ENCODE data around the gene SMIM30. TPM values are rescaled to one million over a fixed set of nuclear protein-coding genes. Genes with fewer than 3 reads are reported as not detected.

The SMIM30 gene
- total RNA-seq, 4 donors from 2014 or later: 17.8 to 42.4 (median 25.0) TPM

DNA sequence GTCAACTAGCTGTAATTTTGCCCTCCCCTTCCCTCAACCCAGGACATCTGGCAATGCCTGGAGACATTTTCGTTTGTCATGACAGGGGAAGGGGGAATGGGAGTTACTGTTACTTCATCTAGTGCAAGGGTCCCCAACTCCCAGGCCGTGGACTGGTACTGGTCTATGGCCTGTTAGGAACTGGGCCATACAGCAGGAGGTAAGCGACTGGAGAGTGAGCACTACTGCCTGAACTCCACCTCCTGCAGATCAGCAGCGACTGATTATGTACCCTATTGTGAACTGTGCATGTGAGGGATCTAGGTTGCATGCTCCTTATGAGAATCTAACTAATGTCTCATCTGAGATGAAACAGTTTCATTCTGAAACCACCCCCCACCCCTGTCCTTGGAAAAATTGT lies 22.6 kb upstream of the SMIM30 start:
- no peaks in the 10 kb centered on the region for H3K4me1 ChIP-seq
- no peaks in the 10 kb centered on the region for H3K9me3 ChIP-seq
- H3K36me3 ChIP-seq: no peaks in the 10 kb centered on the region
- 75 to 80% methylated on average over 4 of the region's 4 CpGs for WGBS, 2 donors
- H3K4me3 ChIP-seq: no peak overlapping the region
- DNase-seq (ENCODE audit: low spot score in 2 of 2): no peak
- H3K27me3 ChIP-seq: no peaks in the 10 kb centered on the region
- TF ChIP-seq POLR2A (IDR thresholded peaks at IDR 0.05): no peak
- H3K27ac ChIP-seq: no peak overlapping the region

DNA sequence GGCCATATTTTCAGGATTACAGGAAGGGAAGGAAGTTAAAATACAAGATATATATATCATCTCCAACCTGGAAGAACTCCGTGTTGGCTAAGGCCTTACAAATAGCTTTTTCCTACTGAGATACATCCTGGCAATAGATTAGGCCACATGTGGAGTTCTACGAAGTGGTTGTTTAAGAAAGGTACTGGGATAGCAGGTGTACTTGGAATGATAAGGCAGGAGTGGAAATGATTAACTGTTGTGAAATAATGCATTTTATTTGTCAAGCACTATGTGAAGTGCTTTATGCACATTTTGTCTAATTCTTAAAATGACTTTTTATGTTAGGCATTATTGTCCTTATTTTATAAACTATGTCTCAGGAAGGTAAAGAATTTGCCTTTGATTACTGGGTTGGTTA lies 18.9 kb upstream of the SMIM30 start:
- Histone ChIP-seq H3K36me3 (no peaks in the 10 kb centered on the region), H3K4me3 (no peak overlapping the region), H3K27ac (no peak overlapping the region), H3K4me1 (no peaks in the 10 kb centered on the region), H3K9me3 (no peaks in the 10 kb centered on the region), H3K27me3 (no peaks in the 10 kb centered on the region)
- WGBS, 2 donors: 75 to 86% methylated on average over 2 of the region's 2 CpGs
- DNase-seq (ENCODE audit: low spot score in 2 of 2): no peak
- TF ChIP-seq EP300 (IDR thresholded peaks at IDR 0.05) (no peak), POLR2A (IDR thresholded peaks at IDR 0.05) (no peak)
- TF ChIP-seq, protein P1, sequence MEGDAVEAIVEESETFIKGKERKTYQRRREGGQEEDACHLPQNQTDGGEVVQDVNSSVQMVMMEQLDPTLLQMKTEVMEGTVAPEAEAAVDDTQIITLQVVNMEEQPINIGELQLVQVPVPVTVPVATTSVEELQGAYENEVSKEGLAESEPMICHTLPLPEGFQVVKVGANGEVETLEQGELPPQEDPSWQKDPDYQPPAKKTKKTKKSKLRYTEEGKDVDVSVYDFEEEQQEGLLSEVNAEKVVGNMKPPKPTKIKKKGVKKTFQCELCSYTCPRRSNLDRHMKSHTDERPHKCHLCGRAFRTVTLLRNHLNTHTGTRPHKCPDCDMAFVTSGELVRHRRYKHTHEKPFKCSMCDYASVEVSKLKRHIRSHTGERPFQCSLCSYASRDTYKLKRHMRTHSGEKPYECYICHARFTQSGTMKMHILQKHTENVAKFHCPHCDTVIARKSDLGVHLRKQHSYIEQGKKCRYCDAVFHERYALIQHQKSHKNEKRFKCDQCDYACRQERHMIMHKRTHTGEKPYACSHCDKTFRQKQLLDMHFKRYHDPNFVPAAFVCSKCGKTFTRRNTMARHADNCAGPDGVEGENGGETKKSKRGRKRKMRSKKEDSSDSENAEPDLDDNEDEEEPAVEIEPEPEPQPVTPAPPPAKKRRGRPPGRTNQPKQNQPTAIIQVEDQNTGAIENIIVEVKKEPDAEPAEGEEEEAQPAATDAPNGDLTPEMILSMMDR (IDR thresholded peaks at IDR 0.05): no peak

DNA sequence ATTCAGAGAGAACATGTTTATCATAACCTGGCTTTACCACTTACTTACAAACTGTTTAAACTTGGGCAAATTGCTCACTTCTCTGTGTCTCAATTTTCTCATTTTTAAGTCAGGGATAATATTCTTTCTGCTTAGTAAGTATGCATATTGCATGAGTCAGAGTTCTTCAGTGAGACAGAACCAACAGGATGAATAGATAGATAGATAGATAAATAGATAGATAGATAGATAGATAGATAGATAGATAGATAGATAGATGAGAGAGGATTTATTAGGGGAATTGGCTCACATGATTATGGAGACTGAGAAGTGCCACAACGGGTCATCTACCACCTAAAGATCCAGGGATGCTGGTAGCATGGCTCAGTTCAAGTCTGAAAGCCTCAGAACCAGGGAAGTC lies 15.7 kb upstream of the SMIM30 start:
- Histone ChIP-seq H3K9me3 (no peaks in the 10 kb centered on the region), H3K4me1 (no peaks in the 10 kb centered on the region), H3K36me3 (no peaks in the 10 kb centered on the region), H3K27ac (no peak overlapping the region), H3K4me3 (no peak overlapping the region), H3K27me3 (no peaks in the 10 kb centered on the region)
- WGBS, 2 donors: 87 to 92% methylated on average over 1 of the region's 1 CpG
- TF ChIP-seq POLR2A (IDR thresholded peaks at IDR 0.05) (no peak), EP300 (IDR thresholded peaks at IDR 0.05) (no peak)
- TF ChIP-seq, protein P1 (IDR thresholded peaks at IDR 0.05): no peak
- no peak for DNase-seq (ENCODE audit: low spot score in 2 of 2)

DNA sequence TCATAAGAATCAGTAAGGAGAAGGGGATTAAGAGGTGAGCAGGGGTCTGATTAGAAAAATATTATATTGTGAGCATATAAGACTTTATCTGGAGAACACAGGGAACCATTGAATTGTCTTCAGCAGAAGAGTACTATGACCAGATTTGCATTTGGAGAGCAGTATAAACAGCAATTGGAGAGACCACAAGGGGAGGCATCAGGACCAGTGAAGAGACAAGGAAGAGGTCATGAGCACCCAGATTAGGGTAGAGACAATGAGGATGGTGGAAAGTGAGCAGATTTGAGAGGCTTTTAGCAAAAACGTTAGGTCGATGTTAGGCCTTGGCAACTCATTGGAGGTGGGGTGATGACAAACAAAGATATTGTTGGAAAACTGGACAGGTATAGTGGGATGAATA lies 13.0 kb upstream of the SMIM30 start:
- TF ChIP-seq EP300 (IDR thresholded peaks at IDR 0.05) (no peak), POLR2A (IDR thresholded peaks at IDR 0.05) (no peak)
- WGBS, 2 donors: 88 to 91% methylated on average over 2 of the region's 2 CpGs
- Histone ChIP-seq H3K27me3 (no peaks in the 10 kb centered on the region), H3K36me3 (no peaks in the 10 kb centered on the region), H3K9me3 (no peaks in the 10 kb centered on the region), H3K4me3 (no peak overlapping the region), H3K4me1 (no peaks in the 10 kb centered on the region), H3K27ac (no peak overlapping the region)
- DNase-seq (ENCODE audit: low spot score in 2 of 2): no peak

DNA sequence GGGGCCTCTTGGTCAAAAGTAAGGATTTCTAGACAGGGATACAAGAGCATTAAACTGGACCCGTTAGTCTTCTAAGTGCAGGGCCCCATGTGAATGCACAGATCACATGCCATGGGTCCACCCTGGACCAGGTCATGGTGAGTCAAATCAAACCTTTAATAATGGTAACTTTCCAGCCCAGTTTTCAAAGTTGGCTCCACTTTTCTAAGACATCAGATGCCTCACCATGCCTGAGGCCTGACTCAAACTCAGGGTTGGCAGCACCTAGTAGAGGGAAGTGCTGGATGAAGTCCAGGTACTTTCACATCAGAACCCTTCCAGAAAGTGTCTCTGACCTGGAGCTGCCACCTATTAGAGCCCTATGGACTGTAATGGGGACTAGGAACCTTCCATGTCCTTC lies 9.7 kb upstream of the SMIM30 start:
- no peaks in the 10 kb centered on the region for H3K9me3 ChIP-seq
- no peaks in the 10 kb centered on the region for H3K36me3 ChIP-seq
- TF ChIP-seq POLR2A (IDR thresholded peaks at IDR 0.05) (no peak), EP300 (IDR thresholded peaks at IDR 0.05) (no peak)
- TF ChIP-seq, protein P1 (IDR thresholded peaks at IDR 0.05): no peak
- no peak overlapping the region for H3K27ac ChIP-seq
- no peak for DNase-seq (ENCODE audit: low spot score in 2 of 2)
- no peaks in the 10 kb centered on the region for H3K4me1 ChIP-seq
- no peak overlapping the region for H3K4me3 ChIP-seq
- H3K27me3 ChIP-seq: no peaks in the 10 kb centered on the region
- WGBS, 2 donors: 100% methylated on average over 1 of the region's 1 CpG

DNA sequence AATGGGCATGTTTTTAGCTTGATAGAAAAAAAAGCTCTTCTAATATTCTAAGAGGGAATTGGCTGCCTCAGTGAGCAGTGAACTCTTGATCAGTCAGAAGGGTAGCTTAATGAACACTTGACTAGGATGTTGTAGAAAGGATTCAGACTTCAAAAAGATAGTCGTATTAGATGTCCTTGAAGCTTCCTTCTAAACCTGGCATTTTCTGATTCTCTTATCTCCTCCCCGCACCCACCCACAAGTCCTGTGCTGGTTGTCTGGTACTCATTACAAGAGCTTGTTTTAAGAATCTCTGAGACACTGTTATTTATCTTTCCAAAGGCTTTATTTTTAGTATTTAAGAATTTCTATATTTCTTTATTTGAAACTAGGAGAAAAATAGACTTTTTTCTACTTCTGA lies 7.4 kb upstream of the SMIM30 start:
- Histone ChIP-seq H3K27ac (no peak overlapping the region), H3K36me3 (no peaks in the 10 kb centered on the region), H3K4me1 (no peaks in the 10 kb centered on the region), H3K9me3 (no peaks in the 10 kb centered on the region), H3K4me3 (no peak overlapping the region), H3K27me3 (no peaks in the 10 kb centered on the region)
- TF ChIP-seq POLR2A (IDR thresholded peaks at IDR 0.05): no peak
- no peak for TF ChIP-seq EP300 (IDR thresholded peaks at IDR 0.05)
- TF ChIP-seq, protein P1 (IDR thresholded peaks at IDR 0.05): no peak
- 88 to 93% methylated on average over 2 of the region's 2 CpGs for whole genome bisulfite sequencing, 2 donors
- DNase-seq (ENCODE audit: low spot score in 2 of 2): no peak
